IPS DF 19.7 (cell line): ENCODE results near the gene CLEC5A.
A peak's percentile ranks its signal among the peaks of the same experiment; 100 is the strongest.
"Not testable (repeated sequence)": the region's sequence is repeated elsewhere in the genome, so short reads cannot be mapped to it uniquely, and the experiment has no call there.

Experiments used
- DNase-seq: peaks from one replicate; pipeline ENCODE4 v3.0.0-alpha.2; 2013; ENCODE audit warnings: low read depth, low spot score

The CLEC5A gene

DNA sequence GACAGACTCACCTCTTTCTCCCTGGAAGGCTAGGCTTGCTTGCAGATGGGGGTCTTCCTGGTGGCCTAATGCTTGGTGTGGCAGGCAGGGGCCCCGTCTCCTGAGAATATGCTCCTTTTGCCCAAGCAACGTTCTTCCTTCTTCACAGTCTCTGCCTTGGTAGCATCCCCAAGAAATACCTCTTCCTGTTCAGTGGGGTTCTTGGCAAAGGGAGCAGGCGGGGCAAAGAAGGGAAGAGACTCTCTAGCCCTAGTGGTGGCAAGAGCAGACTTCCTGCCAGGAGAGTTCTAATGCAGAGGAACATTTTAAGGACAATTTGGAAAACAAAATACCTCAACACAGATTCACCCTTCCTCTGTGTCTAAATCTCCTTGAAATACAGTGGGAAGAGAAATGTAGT, at the start of gene CLEC5A:
TSS of gene CLEC5A (minus strand) at position 179 of the 400 bp plus-strand sequence. CDS start 682 bp downstream, outside the sequence.
- no peak for DNase-seq

DNA sequence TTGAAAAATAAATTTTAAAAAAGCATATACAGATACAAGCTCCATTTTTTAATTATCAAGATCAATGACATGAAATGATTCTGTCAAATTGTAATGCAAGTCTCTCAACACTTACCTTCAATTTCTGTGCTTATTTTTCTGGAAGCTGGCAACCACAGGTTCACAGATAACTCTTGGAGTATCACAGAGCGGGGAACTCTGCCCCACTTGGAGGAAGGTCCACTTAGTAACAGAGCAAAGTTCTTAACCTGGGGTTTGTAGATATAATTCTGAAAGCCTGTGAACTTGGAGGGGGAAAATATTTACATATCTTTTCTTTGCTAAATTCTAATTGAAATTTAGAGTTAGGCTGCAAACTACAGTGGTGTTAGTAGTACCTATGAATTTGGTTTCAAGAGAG, 46.6 kb upstream of the CLEC5A start:
- DNase-seq, result no peak

DNA sequence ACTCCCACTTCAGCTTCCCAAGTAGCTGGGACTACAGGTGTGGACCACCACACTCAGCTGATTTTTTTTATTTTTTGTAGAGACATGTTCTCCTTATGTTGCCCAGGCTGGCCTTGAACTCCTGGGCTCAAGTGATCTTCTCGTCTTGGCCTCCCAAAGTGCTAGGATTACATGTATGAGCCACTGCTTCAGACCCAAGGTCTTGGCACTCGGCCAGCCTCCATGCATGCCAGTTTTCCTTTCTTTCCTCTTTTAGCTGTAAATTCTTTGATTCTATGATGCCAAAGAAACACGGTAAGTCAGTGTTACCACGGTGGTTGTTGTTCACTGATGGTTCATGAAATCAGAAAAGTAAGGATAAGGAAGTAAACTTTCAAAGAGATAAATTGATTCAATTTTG, 45.9 kb upstream of the CLEC5A start:
- DNase-seq, result no peak

DNA sequence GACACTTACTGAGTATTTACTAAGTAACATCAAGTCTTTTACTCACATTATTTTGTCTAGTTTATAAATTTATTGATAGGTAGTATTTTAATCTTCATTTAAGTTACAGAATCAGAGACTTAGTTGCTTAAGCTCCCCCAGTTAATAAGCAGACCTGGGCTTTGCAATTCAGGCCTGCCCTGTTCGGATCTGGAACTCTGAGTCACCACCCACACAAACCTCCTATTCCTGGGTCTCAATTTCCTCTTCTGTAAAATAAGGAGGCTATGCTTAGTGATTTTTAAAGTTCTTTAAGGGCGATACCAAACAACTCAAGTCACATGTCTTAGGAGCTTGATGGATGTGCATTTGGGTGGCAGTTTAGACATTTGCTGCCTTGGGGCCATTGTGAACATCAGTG, 45.4 kb upstream of the CLEC5A start:
- no peak for DNase-seq

DNA sequence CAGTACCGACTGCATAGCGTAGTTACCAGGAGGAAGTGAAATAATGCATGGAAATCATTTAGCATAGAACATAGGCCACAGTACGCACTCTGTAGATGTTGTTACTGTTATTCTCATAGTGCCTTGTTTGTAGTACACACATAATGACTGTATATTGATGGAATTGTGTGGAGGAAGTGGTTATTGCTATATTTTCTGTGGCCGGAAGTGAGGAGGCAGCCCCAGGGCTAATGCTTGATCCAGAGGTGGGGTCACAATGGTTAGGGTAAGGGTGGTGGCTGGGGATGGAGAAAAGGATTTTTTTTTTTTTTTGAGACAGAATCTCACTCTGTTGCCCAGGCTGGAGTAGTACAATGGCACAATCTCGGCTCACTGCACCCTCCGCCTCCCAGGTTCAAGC, 44.4 kb upstream of the CLEC5A start:
- DNase-seq, result no peak

DNA sequence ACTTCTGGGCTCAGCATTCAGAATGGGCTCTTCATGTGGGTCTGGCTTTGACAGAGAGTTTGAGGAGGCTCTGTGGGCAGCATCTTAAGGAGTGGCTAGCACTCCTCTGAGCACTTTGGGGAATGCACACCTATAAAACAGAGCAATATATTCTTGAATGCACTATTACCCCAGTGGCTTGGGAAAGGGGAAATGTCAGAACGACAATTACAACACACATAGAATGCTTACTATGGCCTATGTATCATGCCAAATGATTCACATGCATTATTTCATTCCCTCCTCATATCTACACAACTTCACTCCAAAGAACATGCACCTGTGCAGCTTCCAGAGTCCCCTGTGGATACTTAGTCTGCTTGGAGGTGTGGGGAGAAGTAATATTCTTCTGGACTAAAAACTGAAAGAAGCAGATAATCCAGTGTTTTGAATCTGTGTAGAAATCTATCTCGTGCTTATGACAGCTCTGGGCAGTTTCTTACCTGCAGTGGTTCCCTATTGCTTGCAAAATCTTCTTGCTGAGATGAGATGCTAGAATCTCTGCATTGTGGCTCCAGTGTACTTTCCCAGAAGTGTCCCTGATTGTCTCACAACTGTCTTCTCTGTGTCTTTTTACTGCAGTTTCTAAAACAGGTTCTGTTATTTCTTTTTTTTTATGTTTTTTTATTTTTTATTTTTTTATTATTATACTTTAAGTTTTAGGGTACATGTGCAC, 43.4 kb upstream of the CLEC5A start:
- DNase-seq, result no peak

- DNase-seq, result not testable (repeated sequence)
These were observed 41.0 kb upstream of the CLEC5A start for GRCh38 chr7:141987803-141988202.

GRCh38 chr7:141986923-141987322, 40.1 kb upstream of the CLEC5A start:
- no peak for DNase-seq

- DNase-seq, result not testable (repeated sequence)
These were observed 39.2 kb upstream of the CLEC5A start for GRCh38 chr7:141985926-141986325.

GRCh38 chr7:141979568-141979967, 32.8 kb upstream of the CLEC5A start:
- no peak for DNase-seq

DNA sequence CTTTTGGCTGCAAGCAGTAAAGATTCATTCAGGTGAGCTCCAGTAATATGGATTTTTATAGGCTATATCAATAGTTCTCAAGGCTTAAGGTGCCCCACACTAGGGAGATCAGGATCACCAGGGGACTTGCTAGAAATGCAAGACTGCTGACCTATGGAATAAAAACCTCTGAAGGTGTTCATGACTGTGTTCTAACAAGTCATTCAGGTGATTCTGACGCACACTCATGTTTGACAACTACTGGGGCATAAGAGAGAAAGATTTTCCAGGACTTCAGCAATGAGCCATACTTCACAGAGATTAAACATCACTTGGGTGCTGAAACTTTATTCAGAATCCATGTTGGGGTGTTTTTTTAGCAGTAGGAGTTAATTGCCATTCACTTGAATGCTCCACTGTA, 31.6 kb upstream of the CLEC5A start:
- DNase-seq, result no peak

GRCh38 chr7:141976524-141977245, 29.9 kb upstream of the CLEC5A start:
- no peak for DNase-seq

GRCh38 chr7:141975806-141976523, 29.2 kb upstream of the CLEC5A start:
- DNase-seq, result peak; percentile 75

DNA sequence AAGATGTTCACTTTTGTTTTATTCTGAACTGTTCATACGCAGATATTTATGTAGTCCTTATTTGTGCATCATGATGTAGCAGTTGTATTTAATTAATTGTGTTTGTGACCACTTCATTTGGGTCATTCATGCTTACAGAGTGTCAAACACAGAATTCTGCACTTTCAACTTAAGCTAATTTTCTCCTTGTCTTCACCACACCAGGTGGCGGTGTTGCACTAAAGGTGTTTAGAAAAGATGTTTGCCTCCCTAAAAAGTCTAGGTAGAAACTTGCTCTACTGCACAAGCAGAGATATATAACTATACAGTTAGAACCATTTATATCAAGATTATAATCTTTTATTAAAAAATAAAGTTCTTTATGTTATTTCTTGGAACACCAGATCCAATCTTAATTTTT, 28.1 kb upstream of the CLEC5A start:
- no peak for DNase-seq

DNA sequence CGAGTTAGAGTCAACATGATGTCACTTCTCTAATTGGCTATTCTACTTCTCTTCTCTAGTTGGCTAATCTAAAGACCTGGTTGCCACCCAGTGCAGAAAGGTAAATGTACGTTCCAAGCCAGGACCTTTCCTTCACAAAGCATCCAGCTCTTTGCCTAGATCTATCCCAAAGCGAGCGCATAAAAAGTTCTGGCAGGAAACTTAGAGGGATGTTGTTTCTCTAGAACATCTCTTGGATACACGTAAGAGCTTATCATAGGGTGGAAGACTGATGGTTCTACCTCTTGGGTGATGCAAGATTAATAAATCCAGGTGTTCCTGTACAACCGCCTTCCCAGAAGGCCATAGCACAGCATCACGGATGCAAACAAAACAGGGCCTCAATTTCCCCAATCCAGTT, 26.9 kb upstream of the CLEC5A start, which contains the start of gene TAS2R38:
TSS of gene TAS2R38 (minus strand) at position 101 of the 400 bp plus-strand sequence. CDS start at position 17, 84 bp downstream.
- no peak for DNase-seq

- DNase-seq, result no peak
These were observed 14.1 kb upstream of the CLEC5A start for GRCh38 chr7:141960687-141961422.

DNA sequence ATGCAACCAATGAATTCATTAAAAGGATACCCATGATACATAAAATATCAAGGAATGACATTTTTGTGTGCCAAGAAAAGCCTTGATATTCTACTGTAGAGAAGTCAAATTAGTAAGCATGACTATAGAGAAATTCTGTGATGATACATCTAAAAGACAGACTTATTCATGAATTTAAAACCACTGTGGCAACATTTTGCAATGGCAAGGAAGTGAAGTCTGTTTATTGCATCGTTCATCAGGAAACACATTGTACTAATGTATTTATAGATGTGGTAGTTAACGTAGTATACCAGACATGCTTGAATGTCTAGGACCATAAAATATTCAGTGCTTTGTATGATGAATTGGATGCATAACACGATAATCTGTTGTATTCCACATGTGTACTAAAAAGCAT, 9.3 kb upstream of the CLEC5A start:
- DNase-seq, result no peak

DNA sequence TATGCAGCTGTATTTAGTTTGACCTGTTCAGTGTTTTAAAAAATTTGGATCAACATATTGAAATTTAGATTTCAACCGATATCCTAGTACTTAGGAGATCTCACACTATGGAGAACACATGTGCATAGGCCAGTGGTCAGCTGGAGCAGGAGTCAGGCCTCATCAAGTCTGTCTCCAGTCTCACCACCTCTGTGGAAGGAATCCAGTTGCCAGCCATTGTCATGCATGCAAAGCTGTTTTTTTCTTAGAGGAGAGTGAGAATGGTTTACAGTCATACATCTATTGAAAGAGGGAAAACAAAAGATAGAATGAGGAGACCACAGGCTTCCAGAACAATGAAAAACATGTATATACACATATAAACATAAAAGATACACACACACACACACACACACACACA, 7.6 kb upstream of the CLEC5A start:
- peak; percentile 17 for DNase-seq

DNA sequence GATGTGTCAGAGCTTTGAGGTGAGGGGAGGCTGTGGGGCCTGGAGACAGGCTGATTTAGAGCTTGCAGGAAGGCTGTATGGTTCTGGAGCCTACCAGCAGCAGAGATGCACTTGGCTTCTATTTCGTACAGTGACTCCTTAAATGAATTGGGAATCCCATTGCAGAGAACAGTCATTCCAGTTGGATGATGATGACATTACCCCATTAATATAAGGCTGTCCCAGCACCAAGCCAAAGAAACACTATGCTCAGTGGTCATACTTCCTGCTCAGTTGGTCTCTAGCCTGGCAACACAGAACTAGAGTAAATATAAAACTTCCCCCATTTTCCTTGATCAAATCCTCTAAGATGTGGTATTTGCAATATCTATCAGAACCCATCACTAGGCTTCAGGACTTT, 5.7 kb upstream of the CLEC5A start:
- no peak for DNase-seq

DNA sequence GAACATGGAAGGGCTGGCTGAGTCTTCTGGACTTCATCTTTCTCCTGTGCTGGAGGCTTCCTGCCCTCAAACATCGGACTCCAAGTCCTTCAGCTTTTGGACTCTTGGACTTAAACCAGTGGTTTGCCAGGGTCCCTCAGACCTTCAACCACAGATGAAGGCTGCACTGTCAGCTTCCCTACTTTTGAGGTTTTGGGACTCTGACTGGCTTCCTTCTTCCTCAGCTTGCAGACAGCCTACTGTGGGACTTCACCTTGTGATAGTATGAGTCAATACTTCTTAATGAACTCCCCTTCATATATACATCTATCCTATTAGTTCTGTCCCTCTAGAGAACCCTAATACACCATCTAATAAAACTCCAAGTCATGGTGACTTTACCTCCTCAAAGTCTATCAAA, 4.0 kb upstream of the CLEC5A start:
- no peak for DNase-seq

DNA sequence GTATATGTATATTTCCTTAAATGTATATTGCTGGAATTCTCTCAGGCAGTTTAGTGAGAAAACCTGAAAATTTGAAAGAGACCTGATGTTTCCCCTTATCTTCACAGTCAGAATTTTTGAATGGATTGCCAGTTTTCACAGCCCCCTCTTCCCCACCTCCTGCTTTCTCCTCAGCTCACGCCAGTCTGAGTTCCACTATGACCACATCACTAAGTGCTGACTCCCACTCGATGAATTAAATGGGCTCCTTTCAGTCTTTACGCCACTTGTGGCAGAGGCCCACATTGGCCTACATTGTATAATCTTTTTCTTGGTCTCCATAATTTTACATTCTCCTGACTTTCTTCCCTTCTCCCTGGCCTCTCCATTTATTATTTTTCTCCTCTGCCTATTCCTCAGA, 3.1 kb upstream of the CLEC5A start:
- no peak for DNase-seq

DNA sequence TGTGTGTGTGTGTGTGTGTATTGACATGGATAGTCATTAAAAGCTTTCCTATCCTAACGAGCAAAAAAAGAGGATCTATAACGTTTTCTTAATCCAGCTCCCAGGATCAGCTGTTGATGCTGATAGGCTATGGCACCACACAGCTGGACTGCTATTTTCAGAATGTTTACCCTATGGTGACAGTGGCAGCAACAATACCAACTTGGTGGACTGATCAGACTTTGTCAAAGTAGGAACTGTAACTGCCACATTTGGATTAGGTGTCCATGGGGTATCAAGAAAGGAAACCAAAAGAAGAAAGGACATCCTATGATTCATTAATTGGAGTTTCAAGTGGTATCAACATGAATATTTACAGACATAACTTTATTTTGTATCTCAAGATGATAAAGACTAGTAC, 2.7 kb upstream of the CLEC5A start:
- no peak for DNase-seq
